NCI-H2196 (cell line): ENCODE data around the gene DNM2.
"Not testable (repeated sequence)": the region's sequence is repeated elsewhere in the genome, so short reads cannot be mapped to it uniquely, and the experiment has no call there.

ENCODE experiments used
- DNase-seq: peaks from one replicate; lab custom pipeline; 2025; ENCODE audit not compliant: unreplicated experiment; lab: John Stamatoyannopoulos, UW

The DNM2 gene

DNA sequence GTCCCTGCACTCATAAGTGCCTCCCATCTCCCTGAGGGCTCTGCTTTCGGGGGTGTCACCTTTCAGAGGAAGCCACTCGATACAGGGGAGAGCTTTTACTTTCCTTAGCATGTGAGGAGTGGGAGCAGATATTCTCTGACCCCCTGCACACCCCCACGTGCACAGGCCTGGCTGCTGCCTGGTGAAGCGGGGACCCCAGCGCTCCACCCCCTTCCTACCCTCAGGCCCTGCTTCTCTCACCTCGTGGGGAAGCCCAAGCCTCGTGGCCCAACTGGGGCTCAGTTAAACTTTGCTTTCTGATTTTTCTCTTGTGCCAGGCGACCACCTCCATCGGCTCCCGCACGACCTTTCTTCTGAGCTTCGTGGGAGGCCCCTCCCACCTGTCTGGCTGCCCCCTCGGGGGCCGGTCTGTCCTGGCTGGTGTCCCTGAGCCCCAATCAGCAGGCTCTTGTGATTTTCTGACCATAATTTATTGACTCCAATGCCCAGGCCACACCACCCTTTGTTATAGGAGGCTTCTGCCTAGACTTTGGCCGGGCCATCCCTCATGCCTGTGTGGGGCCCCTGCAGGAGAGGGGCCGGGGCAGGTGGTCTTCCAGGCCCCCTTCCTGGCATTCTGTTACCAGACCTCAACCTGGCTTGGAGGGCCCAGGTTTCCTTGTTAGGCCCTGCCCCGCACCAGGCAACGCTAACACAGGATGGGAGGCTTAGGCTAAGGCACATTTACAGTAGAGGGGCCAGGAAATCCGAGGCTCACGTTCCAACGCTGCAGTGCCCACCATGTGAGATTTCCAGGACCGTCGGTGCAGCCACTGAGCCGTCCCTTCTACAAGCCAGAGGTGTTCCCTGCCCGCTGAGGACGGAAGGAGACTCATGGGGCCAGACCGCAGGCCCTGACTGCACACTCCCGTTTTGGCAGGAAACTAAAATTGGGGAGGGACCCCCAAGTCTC lies 114.4 kb downstream of the DNM2 start:
- no peak for DNase-seq

DNA sequence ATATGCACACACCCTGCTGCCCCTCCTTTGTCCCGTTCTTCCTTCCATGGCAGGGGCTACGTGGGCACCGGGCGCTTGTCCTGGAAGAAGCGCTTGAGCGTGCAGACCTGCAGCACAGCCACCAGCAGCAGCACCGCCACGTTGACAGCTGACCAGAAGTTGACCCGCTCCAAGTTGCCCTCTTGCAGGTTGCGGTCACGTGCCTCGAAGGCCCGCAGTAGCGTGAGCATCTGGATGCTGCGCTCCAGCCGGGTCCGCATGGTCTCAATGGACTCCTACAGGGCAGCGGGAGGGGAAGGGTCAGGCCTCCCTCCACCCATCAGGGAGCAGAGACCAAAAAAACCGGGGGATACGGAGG lies 115.0 kb downstream of the DNM2 start:
- no peak for DNase-seq

DNA sequence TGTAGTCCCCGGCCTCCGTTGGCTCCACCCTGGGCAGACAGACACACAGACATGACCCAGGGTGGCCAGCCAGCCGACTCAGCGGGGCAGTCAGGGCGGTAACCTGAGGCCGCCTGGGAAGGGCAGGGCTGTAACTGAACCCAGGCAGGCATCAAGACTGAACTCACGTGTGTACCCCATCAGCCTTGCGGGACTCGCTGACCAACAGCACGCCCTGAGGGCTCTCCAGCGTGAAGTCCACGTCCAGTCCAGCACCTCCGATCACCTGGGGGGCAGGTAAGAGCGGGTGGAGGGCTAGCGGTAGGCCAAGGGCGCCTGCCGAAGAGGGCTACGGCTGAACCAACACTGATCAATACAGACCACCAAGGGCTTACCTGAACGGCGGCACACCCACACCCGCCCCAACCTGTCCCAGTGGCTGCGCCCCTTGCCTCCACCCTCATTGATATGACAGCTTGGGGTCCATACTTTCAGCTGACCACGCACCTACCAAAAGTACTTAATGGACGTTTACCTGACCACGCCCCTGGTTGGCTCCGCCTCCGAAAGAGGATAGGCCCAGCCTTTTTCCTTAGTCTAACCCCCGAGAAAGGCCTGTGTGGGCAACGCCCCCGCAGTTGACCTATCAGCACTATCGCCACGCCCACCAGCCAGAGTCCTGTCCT lies 117.3 kb downstream of the DNM2 start:
- no peak for DNase-seq

DNA sequence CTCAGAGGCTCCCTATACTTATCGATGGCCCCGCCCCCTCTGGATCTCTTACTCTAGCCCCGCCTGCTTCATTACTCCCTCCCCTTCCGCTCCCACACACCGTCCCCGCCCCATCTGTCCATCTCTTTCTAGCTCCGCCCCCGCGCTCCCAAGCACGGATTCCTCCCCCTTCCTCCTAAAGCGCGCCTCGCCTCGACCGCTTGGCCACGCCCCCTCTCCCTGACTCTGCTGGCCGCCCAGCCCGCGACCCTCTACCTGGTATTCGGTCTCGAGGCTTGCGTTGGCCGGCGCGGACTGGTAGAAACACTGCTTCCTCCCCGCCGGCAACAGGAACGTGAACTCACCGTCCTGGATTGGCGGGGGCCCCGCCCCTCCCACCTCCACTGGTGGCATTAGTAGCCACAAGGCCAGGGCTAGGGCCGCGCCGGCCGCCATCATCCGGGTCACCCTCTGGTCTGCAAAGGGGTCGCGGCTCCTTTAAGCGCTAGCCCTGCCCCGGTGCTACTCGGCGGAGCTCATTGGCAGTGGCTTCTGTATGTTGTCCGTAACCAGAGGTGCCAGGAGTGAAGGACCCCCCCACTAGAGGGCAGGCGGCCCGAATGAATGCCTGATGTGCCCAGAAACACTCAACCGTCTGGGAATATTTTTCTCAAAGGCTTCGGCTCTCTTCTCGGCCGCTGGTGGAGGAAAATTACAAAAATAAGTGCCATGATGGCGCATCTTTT lies 118.0 kb downstream of the DNM2 start, which contains the start of gene TMED1:
TSS of gene TMED1 (minus strand) at position 459 of the 725 bp plus-strand sequence. CDS start at position 438, 21 bp downstream.
- DNase-seq: peak; percentile 100

DNA sequence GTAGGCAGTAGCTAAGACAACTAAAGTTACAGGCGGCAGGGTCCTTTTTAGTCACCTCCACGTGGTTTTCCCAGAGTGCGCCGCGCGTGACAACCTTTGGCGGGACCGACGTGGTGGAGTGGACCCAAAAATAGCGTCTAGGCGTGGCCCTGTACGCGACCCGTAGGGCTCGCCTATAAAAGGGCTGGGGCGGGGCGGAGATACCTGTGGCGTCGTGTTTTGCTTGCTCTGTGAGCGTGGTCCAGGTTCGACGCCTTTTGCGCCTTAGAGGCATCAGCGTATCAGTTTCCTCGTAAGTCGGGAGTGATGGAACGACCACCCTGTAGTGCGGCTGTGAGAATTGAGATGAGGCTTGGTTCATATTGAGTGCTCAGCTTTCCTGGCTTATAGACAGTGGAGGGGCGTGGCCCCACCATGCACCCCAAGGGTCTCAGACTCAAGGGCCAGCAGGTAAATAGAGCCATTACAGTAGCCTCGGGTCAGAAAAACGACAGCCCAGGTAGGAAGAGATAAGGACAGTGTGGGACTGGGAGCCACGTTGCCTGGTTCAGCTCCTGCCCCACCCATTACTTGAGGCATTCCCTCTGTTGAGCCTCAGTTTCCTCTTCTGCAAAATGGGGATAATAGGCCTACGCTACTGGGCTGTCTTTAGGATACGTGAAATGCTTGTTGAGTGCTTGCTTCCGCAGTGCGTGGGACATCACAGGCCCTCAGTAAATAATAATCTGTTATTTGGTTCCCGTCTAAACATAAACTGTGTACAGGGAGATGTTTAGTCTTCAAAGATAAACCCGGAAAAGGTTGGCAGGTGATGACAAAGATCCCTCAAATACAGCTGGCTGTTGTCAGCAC lies 118.8 kb downstream of the DNM2 start:
- DNase-seq: peak; percentile 96

DNA sequence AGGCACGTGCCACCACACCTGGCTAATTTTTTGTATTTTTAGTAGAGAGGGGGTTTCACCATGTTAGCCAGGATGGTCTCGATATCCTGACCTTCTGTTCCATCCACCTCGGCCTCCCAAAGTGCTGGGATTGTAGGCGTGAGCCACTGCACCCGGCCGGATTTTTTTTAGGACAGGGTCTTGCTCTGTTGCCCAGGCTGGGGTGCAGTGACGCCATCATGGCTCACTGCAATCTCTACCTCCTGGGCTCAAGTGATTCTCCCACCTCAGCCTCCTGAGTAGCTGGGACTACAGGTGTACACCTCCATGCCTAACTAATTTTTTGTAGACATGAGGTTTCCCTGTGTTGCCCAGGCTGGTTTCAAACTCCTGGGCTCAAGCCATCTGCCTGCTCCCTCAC lies 119.8 kb downstream of the DNM2 start:
- not testable (repeated sequence) for DNase-seq

DNA sequence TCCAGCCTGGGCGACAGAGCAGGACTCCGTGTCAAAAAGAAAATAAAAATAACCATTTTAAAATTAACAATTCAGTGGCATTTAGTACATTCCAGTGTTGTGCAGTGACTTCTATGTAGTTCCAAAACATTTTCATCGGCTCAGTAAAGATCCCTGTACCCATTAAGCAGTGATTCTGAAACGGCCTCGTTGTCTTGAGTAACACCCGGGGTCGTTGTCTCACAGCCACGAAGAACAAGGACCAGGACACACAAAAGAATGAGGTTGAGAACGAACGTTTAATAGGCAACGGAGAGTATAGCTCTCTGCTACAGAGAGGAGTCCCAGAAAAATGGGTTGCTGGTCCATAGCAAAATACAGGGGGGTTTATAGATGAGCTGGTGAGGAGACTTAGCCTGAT lies 120.5 kb downstream of the DNM2 start:
- DNase-seq: no peak

DNA sequence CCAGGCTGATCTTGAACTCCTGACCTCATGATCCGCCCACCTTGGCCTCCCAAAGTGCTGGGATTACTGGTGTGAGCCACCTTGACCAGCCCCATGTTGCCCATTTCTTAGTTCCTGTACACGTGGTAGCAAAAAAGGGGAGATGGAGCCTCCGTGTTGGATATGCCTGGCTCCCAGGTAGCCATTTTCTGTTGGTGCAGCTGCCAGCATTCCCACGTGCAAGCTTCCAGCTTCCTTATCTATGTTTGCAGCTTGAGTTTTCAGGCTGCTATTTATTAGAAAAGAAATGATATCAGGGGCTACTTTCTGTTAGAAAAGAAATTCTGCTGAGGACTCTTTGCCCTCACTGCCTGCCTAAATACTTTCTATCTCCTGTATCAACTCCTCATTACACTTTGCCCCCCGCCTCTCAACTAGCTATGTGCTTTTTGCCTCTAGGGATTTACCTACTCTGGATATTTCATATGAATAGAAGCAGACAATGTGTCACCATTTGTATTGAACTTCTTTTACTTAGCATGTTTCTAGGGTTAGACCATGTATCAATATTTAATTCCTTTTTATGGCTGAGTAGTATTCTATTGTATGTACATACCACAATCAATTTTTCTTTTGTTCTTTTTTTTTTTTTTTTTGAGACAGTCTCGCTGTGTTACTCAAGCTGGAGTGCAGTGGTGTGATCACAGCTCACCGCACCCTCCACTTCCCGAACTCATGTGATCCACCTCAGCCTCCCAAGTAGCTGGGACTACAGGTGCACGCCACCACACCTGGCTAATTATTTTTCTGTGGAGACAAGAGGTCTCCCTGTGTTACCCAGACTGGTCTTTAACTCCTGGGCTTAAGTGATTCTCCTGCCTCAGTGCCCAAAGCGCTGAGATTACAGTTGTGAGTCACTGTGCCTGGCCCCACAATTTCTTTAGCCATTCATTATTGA lies 121.5 kb downstream of the DNM2 start:
- no peak for DNase-seq

DNA sequence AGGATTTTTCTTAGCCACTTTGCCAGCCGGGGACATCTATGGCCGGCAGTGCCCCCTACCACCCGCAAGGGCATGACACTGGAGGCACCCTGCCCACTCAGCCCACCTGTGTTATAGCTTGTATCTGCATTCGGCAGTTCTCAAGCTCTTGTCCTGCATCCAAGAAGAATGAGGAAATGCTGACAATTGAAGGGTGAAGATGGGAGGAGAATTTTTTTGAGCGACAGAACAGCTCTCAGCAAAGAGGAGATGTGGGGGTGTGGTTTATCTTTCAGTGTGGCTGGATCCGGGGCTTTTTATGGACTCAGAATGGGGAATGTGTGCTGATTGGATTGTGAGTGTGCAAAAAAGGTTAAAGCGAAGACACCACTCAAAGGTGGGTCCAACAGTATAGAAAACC lies 124.9 kb downstream of the DNM2 start:
- no peak for DNase-seq

DNA sequence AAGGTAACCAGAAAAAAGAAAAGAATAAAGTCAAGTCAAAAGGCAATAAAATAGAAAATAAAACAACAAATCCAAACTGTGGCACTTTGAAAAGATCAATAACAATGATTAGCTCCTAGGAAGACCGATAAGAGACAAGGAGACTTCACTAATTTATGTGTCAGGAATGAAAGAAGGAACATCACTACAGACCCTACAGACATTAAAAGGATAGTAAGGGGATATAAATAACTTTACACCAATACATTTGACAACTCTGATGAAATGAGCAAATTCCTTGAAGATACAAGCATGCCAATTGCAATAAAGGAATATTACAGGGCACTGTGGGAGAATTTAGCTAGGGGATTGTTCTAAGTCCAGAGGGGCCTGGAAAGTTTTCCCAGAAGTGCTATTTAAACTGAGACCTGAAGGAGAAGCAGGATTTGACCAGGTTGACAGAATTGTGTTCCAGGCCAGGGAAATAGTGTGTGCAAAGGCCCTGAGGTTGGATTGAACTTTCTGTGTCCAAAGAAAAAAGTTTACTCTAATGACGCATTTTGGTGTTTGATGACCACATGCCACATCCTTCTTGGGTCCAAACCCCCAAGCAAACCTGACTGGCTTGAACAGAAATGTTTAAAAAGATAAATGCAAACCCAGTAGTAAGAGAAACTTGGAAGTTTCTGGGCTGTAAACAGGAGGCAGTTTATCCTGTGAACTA lies 128.8 kb downstream of the DNM2 start:
- DNase-seq: no peak

DNA sequence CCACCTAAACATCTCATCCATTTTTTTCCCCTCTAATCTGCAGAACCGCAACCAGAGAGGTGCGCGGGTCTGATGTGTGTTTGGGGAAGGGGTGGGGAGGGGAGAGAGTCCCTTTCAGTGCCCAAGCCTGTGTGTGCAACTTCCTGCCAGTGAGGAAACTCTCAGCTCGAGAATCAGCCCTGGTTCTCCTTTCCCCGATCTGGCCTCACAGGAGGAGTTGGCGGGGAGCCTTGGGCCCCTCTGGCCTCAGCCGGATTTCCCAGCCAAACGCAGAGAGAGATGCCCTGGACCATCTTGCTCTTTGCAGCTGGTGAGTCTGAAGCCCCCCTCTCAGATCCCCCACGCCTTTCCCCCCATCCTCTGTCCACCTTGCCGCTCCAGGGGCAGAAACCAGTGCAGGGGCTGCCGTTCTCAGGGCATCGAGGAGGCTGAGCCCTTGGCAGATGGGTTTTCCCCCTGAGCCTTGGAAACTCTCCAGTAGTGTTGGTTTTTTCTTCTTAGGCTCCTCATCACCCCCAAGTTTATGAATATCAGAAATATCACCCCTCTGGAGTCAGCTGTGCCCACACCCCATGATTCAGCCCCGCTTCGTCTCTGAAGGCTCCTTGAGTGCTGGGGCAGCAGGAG lies 130.5 kb downstream of the DNM2 start, which contains the start of gene C19orf38:
TSS of gene C19orf38 (plus strand) at position 186 of the 627 bp plus-strand sequence. CDS start at position 280, 94 bp downstream.
- no peak for DNase-seq

DNA sequence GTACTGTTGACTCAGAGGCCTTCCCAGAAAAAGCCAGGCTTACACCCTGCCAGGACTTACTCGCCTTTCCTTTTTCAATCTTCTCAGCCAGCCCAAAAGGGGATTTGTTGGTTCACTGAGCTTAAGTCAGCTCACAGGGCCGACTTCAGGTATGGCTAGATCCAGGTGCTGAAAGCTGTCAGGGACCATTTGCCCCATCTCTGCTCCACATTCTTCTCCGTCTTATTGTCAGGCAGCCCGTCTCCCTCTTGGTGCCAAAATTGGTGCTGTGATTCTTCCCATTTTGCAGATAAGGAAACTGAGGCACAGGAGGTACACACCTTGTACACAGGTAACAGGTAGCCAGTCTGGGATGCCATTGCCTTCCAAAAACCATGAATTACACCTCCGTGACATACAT lies 132.8 kb downstream of the DNM2 start:
- DNase-seq: no peak

DNA sequence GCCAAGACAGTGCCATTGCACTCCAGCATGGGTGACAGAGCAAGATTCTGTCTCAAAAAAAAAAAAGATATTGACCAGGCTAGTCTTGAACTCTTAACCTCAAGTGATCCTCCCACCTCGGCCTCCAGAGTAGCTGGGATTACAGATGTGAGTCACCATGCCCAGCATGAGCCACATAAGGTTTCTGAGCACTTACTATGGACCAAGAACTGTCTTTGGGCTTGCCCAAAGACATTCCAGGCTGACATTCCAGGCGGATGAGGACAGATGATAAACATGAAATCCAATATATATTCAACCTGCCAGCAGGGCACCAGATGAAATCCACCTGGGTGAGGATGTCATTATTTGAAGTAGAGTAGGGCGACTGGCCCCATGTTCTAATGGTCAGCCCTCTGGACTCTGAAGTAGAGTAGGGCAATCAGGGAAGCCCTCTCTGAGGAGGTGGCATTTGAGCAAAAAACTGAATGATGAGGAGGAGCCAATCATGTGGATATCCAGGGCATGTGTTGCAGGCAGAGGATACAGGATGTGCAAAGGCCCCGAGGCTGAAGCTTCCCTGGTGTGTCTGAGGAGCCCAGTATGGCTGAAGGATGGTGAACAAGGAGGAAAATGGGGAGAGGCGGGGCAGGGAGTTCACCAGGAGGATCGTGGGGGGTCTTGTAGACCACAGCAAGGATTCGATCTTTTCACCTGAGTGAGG lies 134.4 kb downstream of the DNM2 start:
- no peak for DNase-seq

DNA sequence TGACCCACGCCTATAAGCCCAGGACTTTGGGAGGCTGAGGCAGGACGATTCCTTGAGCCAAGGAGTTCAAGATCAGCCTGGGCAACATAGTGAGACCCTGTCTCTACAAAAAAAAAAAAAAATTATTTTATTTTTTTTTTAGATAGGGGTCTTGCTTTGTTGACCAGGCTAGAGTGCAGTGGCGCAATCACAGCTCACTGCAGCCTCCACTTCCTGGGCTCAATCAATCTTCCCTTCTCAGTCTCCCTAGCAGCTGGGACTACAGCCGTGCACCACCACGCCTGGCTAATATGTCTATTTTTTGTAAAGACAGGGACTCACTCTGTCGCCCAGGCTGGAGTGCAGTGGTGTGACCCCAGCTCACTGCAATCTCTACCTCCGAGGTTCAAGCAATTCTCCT lies 135.1 kb downstream of the DNM2 start:
- DNase-seq: no peak

DNA sequence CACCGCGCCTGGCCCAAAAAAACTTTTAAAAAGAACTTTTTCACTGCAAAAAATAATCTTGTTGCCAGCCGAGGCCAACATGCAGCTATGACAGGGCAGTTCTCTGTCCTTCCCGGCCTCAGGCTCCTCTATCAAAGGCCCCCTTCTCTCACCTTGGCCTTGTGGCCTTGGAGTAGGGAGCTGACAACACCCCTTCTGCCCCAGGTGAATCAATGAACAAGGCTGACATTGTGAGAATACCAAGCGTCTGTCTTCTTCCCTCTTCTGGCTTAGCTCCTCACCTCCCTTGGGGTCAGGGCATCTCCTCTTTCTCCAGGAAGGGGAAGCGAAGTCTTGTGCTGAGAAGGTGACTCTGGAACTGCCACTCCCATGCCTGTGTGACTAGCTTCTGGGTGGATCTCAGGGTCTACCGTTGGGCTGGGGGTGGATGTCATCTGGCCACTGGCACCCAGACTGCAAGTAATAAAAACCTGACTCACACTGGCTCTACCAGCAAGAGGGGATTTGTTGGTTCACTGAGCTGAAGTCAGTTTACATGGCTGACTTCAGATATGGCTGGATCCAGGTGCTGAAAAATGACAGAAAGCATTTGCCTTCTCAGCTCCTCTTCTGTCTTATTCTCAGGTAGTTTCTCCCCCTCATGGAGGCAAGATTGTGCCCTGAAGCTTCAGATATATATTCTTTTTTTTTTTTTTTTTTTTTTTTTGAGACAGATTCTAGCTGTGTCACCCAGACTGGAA lies 136.6 kb downstream of the DNM2 start:
- DNase-seq: no peak

DNA sequence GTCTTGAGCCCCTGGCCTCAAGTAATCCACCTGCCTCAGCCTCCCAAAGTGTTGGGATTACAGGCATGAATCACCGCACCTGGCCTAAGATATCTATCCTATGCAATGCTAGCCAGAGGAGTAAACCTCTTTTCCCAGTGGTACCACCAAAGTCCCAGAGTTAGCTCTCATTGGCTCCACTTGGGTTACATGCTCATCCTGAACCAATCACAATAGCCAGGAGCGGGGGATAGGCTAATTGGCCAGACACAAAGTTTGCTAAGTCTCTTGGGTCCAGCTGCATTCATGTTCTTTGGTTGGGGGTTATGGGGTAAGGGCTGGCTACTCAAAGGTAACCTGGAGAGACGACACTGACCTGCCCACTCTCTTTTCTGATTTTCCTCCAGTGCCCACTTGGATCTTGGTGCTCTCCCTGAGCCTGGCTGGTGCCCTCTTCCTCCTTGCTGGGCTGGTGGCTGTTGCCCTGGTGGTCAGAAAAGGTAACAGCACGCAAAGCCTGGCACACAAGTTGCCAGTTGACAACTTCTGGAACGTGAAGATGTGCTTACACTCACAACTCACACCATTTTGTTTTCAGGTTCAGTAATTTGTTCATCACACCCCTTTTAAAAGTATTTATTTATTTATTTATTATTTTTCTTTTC lies 138.1 kb downstream of the DNM2 start:
- no peak for DNase-seq

DNA sequence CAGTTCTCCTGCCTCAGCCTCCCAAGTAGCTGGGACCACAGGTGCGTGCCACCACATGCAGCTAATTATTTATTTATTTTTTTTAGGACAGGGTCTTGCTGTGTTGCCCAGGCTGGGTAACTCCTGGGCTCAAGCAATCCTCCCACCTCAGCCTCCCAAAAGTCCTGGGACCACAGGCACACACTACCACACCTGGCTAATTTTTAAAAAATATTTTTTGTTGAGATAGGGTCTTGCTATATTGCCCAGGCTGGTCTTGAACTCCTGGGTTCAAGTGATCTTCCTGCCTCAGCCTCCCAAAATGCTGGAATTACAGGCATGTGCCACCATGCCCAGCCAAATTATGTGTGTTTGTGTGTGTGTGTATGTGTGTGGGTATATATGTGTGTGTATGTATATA lies 139.0 kb downstream of the DNM2 start:
- DNase-seq: not testable (repeated sequence)
